ENCODE results near the gene HOXC12. TPM values are rescaled to one million over a fixed set of nuclear protein-coding genes. Genes with fewer than 3 reads are reported as not detected.

The HOXC12 gene
- total and polyA plus RNA-seq, 2 of the 8 experiments (the other 6 are each of a cell fraction or from before 2014, with no cell fraction given), result not detected

DNA sequence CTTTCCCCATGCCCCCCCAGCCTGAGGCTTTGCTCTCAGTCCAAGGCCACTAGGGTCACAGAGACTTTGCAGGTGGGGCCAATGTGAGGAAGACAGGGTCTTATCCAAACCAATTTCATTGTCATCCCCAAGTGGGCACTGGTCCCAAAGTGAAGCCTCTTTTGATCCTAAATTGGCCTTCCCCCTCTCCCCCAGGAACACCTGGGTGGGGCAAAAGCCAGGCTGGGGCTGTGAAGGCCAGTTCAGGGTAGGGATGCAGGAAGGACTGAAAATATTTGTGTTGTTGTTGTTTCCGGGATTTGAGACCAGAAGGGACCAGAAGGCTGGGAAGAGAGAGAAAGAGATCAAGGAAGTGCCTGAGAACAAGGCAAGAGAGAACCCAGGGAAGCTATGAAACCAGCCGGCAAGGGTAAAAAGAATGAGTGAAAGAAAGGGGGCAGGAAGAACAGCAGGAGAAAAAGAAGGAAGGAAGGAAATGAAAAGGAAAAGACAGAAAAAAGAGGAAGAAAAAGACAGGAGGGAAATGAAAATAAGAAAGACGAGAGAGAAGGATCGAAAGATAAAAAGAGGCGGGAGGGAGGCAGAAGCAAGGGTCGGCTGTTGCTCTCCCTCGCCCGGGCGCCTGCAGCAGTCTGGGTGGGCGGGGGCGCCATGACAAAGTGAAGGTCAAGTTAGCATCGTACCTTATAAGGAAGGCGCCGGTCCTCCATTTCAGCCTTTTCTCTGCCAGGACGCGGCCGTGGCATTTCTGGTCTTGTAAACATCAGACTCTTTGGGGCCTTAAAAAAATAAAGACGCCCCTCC, 10.8 kb downstream of the HOXC12 start:
- H3K36me3 ChIP-seq (ENCODE audit: control insufficient read depth in 2 of 4, insufficient read depth in 4 of 4, low read length in 3 of 4), result peaks cover 0 to 8% (median 0%) of the 10 kb centered on the region in 4 experiments; a peak in 2 of 8 replicates
- H3K56ac ChIP-seq (replicated peaks; ENCODE audit: insufficient read length, low read depth, low read length), result no peak overlapping the region
- H3K4me3 ChIP-seq (ENCODE audit: extremely low read depth in 1 of 4, insufficient read depth in 2 of 4, low read depth in 3 of 4, low read length in 4 of 4), result peak overlapping the region in 1 of 4 experiments; percentile 45; a peak in 3 of 8 replicates
- H3K9me3 ChIP-seq (ENCODE audit: insufficient read depth in 2 of 2, low read depth in 1 of 2, low read length in 1 of 2), result no peaks in the 10 kb centered on the region
- H3K14ac ChIP-seq (ENCODE audit: insufficient read length), result no peak overlapping the region
- no peak overlapping the region for H2BK120ac ChIP-seq (replicated peaks; ENCODE audit: low read depth, low read length)
- ChIA-PET POLR2A (ENCODE audit: partially characterized antibody) (interaction anchor here (0.9 to 2.2 kb wide), 4 partner anchors 12 to 25 kb away, joined by 3 to 9 read pairs (median 4); partner anchors contain the start of gene HOXC12), CTCF (ENCODE audit: partially characterized antibody) (interaction anchor here (0.7 to 1.4 kb wide), 5 partner anchors 11 to 342 kb away, joined by 3 to 5 read pairs (median 4); partner anchors contain the start of gene HOXC12)
- no peak overlapping the region for H2BK12ac ChIP-seq (ENCODE audit: low read depth, low read length)
- DNase-seq (ENCODE audit: low read depth in 1 of 2, low spot score in 2 of 2), result peak in 1 of 2 experiments; percentile 84
- H3K9ac ChIP-seq (replicated peaks in 1 of 4; ENCODE audit: extremely low read depth in 1 of 4, low read depth in 3 of 4, low read length in 3 of 4), result no peak overlapping the region
- no peak overlapping the region for H2AFZ ChIP-seq (ENCODE audit: low read length)
- H2BK15ac ChIP-seq (ENCODE audit: low read length), result no peak overlapping the region
- H4K20me1 ChIP-seq (replicated peaks in 1 of 2; ENCODE audit: control insufficient read depth in 1 of 2, insufficient read depth in 2 of 2, low read length in 2 of 2), result peaks cover 22 to 39% of the 10 kb centered on the region in 2 experiments
- no peak overlapping the region for H3K23ac ChIP-seq (ENCODE audit: insufficient read length)
- H3K18ac ChIP-seq (ENCODE audit: extremely low read depth, low read length), result no peak overlapping the region
- peak overlapping the region; percentile 34 to 38; a peak in 3 of 4 replicates for H3K4me2 ChIP-seq (ENCODE audit: insufficient read depth in 1 of 2, low read depth in 2 of 2, low read length in 2 of 2)
- no peaks in the 10 kb centered on the region for H3K79me1 ChIP-seq (ENCODE audit: low read depth, low read length)
- H4K91ac ChIP-seq (replicated peaks; ENCODE audit: insufficient read length, low read length), result no peak overlapping the region
- no peak overlapping the region for H2BK5ac ChIP-seq (ENCODE audit: low read depth, low read length)
- H2BK20ac ChIP-seq (ENCODE audit: low read length), result 0 out of 2 replicates have a peak overlapping the region, but pooled peaks have one; percentile 43
- FAIRE-seq, result no peak
- 5% methylated on average over 17 of the region's 18 CpGs; no CpG with 5 or more reads in 1 of the 2 experiments for WGBS, 2 experiments (ENCODE audit: extremely low coverage in 1 of 2, insufficient coverage in 1 of 2, insufficient read length in 1 of 2, insufficient replicate concordance in 2 of 2, low coverage in 1 of 2, low lambda C conversion rate in 2 of 2, missing lambda C conversion rate in 1 of 2)
- no peak overlapping the region for H3K4ac ChIP-seq (replicated peaks; ENCODE audit: insufficient read length, low read depth, low read length)
- no peak overlapping the region for H2AK5ac ChIP-seq (ENCODE audit: low read depth, low read length)
- no peak overlapping the region for H4K8ac ChIP-seq (ENCODE audit: extremely low read depth, insufficient read depth, low read length)
- H3K23me2 ChIP-seq (ENCODE audit: low read depth, low read length), result no peaks in the 10 kb centered on the region
- H4K5ac ChIP-seq (ENCODE audit: insufficient read length, low read depth, low read length), result no peak overlapping the region
- H3K4me1 ChIP-seq (replicated peaks in 1 of 4; ENCODE audit: control insufficient read depth in 3 of 4, insufficient read depth in 4 of 4, low read length in 3 of 4), result peaks cover 0 to 4% (median 2%) of the 10 kb centered on the region in 4 experiments; a peak in 3 of 7 replicates
- H3K79me2 ChIP-seq (ENCODE audit: control insufficient read depth in 1 of 2, insufficient read depth in 2 of 2, low read length in 2 of 2), result no peaks in the 10 kb centered on the region
- H3K27ac ChIP-seq (ENCODE audit: low read depth, low read length), result no peak overlapping the region
- H3K27me3 ChIP-seq (replicated peaks in 1 of 4; ENCODE audit: control insufficient read depth in 3 of 4, extremely low read depth in 1 of 4, insufficient read depth in 3 of 4, low read length in 3 of 4), result peaks cover 99 to 100% (median 100%) of the 10 kb centered on the region in 4 experiments
- TF ChIP-seq CTBP2 (IDR thresholded peaks at IDR 0.05; ENCODE audit: borderline replicate concordance, insufficient read depth, insufficient read length, low read length), result peak; percentile 50

Measured in H1 (cell line).